ENCODE data around the gene PAPOLG.

The PAPOLG gene

DNA sequence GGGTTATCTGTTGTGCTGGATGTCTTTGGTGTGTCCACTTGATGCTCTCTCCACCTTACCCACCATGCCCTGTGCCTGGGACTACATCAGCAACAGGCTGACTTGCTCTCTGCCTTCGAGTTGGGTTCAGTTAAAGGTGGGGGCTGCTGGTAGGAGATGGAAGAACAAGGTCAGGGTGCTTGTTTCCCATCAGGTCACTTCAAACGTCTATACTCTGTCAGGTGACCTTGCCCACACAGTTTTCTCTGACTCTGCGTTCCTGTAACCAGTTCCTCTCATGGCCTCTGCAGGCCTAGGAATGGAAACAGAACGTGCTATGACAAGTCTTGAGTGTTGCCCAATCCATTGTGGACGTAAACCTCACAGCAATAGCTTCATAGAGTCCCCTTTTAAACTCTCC lies 38.4 kb upstream of the PAPOLG start:
- Histone ChIP-seq H3K4me3 (ENCODE audit: low read depth, low read length) (no peak overlapping the region), H3K27me3 (replicated peaks) (no peaks in the 10 kb centered on the region), H3K36me3 (replicated peaks) (no peaks in the 10 kb centered on the region), H3K27ac (no peak overlapping the region)
- no peak for DNase-seq
- TF ChIP-seq, protein P1, sequence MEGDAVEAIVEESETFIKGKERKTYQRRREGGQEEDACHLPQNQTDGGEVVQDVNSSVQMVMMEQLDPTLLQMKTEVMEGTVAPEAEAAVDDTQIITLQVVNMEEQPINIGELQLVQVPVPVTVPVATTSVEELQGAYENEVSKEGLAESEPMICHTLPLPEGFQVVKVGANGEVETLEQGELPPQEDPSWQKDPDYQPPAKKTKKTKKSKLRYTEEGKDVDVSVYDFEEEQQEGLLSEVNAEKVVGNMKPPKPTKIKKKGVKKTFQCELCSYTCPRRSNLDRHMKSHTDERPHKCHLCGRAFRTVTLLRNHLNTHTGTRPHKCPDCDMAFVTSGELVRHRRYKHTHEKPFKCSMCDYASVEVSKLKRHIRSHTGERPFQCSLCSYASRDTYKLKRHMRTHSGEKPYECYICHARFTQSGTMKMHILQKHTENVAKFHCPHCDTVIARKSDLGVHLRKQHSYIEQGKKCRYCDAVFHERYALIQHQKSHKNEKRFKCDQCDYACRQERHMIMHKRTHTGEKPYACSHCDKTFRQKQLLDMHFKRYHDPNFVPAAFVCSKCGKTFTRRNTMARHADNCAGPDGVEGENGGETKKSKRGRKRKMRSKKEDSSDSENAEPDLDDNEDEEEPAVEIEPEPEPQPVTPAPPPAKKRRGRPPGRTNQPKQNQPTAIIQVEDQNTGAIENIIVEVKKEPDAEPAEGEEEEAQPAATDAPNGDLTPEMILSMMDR (IDR thresholded peaks at IDR 0.05; ENCODE audit: low read depth, low read length, missing control alignments) = no peak
- in situ Hi-C loops (cut with HindIII; ENCODE audit: low pct_ligation_motif_present, low sequenced_read_pairs) = no loop called here

DNA sequence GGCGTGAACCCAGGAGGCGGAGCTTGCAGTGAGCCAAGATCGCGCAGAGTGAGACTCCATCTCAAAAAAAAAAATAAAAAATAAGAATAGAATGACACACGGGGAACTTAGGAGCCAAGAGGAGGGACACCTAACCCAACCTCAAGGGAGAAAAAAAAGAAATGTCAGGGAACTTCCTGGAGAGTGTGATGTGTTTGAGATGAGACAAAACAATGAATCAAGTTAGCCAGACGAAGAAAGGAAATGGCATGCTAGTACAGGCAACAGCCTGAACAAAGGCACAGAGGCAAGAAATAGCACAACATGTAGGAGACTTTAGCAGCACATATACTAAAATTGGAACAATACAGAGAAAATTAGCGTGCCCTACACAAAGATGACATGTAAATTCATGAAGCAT lies 36.7 kb upstream of the PAPOLG start:
- H3K4me3 ChIP-seq (ENCODE audit: low read depth, low read length) = no peak overlapping the region
- H3K27ac ChIP-seq = no peak overlapping the region
- in situ Hi-C loops (cut with HindIII; ENCODE audit: low pct_ligation_motif_present, low sequenced_read_pairs) = no loop called here
- H3K36me3 ChIP-seq (replicated peaks) = no peaks in the 10 kb centered on the region
- TF ChIP-seq, protein P1 (IDR thresholded peaks at IDR 0.05; ENCODE audit: low read depth, low read length, missing control alignments) = no peak
- DNase-seq = no peak
- no peaks in the 10 kb centered on the region for H3K27me3 ChIP-seq (replicated peaks)

DNA sequence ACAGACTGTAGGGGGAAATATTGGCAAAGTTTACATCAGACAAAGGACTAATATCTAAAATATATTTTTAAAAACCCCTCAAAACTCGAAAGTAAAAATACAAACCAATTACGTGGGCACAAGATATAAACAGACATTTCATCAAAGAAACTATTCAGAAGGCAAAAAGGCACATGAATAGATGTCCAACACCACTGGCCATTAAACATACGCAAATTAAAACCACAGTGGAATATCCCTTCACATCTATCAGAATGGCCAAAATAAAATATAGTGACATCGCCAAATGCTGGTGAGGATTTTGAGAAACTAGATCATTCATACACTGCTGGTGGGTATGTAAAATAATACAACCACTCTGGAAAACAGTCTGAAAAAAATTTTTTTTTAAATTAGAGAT lies 30.6 kb upstream of the PAPOLG start:
- in situ Hi-C loops (cut with HindIII; ENCODE audit: low pct_ligation_motif_present, low sequenced_read_pairs) = no loop called here

DNA sequence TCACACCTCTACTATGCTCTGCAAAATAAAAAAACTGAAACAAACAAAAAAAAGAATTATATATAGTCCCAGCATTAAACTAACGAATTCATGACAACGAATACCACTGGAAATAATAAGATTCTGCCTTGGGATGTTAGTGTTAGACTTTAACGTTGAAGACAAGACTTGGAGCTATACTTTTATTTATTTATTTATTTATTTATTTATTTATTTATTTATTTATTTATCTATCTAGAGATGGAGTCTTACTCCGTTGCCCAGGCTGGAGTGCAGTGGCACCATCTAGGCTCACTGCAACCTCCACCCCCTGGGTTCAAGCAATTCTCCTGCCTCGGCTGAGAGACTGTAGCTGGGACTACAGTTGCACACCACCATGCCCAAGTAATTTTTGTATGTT lies 27.2 kb upstream of the PAPOLG start:
- H3K4me3 ChIP-seq (ENCODE audit: low read depth, low read length) = no peak overlapping the region
- in situ Hi-C loops (cut with HindIII; ENCODE audit: low pct_ligation_motif_present, low sequenced_read_pairs) = no loop called here
- no peak overlapping the region for H3K27ac ChIP-seq
- TF ChIP-seq, protein P1 (IDR thresholded peaks at IDR 0.05; ENCODE audit: low read depth, low read length, missing control alignments) = no peak
- H3K27me3 ChIP-seq (replicated peaks) = no peaks in the 10 kb centered on the region
- no peaks in the 10 kb centered on the region for H3K36me3 ChIP-seq (replicated peaks)
- DNase-seq = no peak

More for the DNA sequence above, 30.6 kb upstream of the PAPOLG start:
- DNase-seq = no peak
- TF ChIP-seq, protein P1 (IDR thresholded peaks at IDR 0.05; ENCODE audit: low read depth, low read length, missing control alignments) = no peak
- H3K4me3 ChIP-seq (ENCODE audit: low read depth, low read length) = no peak overlapping the region
- H3K27ac ChIP-seq = no peak overlapping the region
- no peaks in the 10 kb centered on the region for H3K36me3 ChIP-seq (replicated peaks)
- H3K27me3 ChIP-seq (replicated peaks) = no peaks in the 10 kb centered on the region

DNA sequence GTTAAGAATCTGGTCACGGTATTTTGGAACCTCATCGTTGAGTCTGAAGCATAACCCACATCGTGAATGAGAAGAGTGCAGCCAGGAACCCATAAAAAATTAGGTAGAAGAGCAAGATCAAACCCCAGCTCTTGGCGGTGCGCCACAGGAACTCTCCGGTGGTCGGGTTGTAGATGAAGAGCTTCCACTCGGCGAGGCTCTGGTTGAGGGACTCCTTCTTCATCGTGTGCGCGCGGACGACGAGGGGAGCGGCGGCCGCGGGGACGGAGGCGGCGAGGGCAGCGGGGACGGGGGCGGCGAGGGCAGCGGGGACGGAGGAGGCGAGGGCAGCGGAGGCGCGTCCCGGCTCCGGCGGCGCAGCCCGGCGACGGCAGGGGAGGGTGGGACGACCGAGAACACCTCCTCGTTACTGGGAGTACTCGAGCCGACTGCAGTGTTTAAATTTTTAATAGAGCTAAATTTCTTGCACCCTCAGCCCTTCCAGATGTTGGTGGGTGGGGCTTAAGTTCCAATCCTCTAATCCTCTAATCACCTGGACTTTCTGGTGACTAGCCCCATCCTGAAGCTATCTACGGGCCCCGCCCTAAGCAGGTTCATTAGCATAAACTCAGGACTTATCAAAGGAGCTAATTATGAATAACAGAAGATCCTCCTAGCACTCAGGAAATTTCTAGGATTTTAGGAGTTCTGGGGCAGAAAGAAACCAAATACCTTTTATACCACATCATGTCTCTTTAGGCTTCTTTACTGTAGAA lies 20.4 kb upstream of the PAPOLG start:
- no peaks in the 10 kb centered on the region for H3K36me3 ChIP-seq (replicated peaks)
- DNase-seq = no peak
- no peak overlapping the region for H3K27ac ChIP-seq
- peak overlapping the region; percentile 40 for H3K4me3 ChIP-seq (ENCODE audit: low read depth, low read length)
- H3K27me3 ChIP-seq (replicated peaks) = peaks cover 5% of the 10 kb centered on the region
- TF ChIP-seq, protein P1 (IDR thresholded peaks at IDR 0.05; ENCODE audit: low read depth, low read length, missing control alignments) = no peak
- in situ Hi-C loops (cut with HindIII; ENCODE audit: low pct_ligation_motif_present, low sequenced_read_pairs) = no loop called here

DNA sequence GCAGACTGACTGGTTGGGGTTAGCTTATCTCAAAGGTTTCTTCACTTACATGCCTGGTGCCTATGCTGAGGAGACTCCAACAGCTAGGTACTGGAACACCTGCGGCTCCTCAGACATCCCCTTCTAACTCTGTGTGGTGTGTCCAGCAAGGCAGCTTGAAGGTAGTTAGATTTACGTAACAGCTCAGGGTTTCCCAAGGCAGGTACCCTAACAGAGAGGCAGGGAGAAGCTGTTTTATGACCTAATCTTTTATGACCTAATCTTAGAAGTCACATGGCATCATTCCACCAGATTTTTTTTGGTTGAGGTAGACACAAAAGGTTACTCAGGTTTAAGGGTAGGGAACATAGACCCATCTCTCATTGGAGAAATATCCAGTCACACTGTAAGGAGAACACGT lies 17.4 kb upstream of the PAPOLG start:
- DNase-seq = no peak
- in situ Hi-C loops (cut with HindIII; ENCODE audit: low pct_ligation_motif_present, low sequenced_read_pairs) = no loop called here
- TF ChIP-seq, protein P1 (IDR thresholded peaks at IDR 0.05; ENCODE audit: low read depth, low read length, missing control alignments) = no peak
- H3K36me3 ChIP-seq (replicated peaks) = no peaks in the 10 kb centered on the region
- H3K27ac ChIP-seq = no peak overlapping the region
- peaks cover 5% of the 10 kb centered on the region for H3K27me3 ChIP-seq (replicated peaks)
- H3K4me3 ChIP-seq (ENCODE audit: low read depth, low read length) = no peak overlapping the region

Measured in brain microvascular endothelial cell (primary cell).